Measurements from ENCODE around the gene TMEM178B.

DNA sequence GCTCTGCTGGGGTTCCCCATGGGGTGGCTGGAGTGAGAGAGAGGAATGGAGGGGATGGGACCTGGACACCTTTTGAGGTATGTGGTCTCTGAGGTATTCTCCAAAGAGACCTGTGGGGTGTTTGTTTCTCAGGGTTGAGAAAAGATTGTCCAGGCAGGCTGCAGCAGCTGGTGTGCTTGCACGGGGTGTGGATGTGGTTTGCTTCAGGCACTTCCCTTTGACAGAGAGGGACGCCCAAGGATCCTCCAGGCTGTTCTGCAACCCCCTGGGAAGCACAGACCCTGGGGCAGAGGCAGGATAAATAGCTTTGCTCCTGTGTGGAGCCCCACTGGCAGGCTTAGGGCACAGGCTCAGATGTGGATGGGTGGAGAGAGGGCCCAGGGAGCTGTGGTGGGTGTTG lies 362.3 kb downstream of the TMEM178B start:
- TF ChIP-seq CTCF (tag by site-specific recombination; IDR thresholded peaks at IDR 0.05) (no peak), ZBTB7A (tag by site-specific recombination; IDR thresholded peaks at IDR 0.05; ENCODE audit: low read depth) (no peak), KLF7 (tag by site-specific recombination; IDR thresholded peaks at IDR 0.05; ENCODE audit: borderline replicate concordance) (no peak), ZFHX2 (tag by site-specific recombination; conservative IDR thresholded peaks at IDR 0.05) (no peak), ZNF830 (tag by site-specific recombination; IDR thresholded peaks at IDR 0.05; ENCODE audit: low read depth) (no peak)
